DMS53 treated with DMSO at 0.1 percent for 48 hours (cell line): ENCODE measurements around the gene WNT16.

Experiments used
- DNase-seq: peaks from one replicate; lab custom pipeline; 2025; ENCODE audit not compliant: unreplicated experiment; lab: John Stamatoyannopoulos, UW

Gene WNT16

DNA sequence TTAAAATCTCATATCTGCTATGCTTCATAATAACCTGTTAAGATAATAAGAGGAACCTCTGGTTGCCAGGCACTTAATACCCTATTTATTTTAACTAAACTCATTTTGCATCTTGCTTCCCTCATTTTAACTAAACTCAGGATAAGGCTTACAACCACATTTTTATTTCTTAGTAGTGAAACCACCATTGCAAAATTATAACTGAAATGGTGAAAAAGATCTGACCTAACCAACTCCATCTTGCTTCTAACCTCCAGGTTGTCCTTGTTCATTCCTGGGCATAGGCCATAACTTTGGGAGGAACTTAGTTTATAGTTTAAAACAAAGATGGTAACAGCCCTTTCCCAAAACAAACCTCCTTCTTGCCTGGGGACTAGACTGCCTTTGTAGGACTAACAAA, 61.3 kb downstream of the WNT16 start:
- DNase-seq = no peak

- no peak for DNase-seq
These were observed 61.8 kb downstream of the WNT16 start for GRCh38 chr7:121390617-121391016.
